ENCODE measurements around the gene OTUB2. TPM values are rescaled to one million over a fixed set of nuclear protein-coding genes. Genes with fewer than 3 reads are reported as not detected.
A peak's percentile ranks its signal among the peaks of the same experiment; 100 is the strongest.

OTUB2 gene
- total RNA-seq, result 1 to 10 TPM in 7 of 8 experiments, under 1 TPM in 1; 0.81 to 5.5 (median 3.9) TPM

- Histone ChIP-seq H3K27ac (no peak within 1 kb of the TSS), H3K4me1 (replicated peaks in 1 of 2) (peaks cover 11 to 18% of the 10 kb centered on the region in 2 donors), H3K4me3 (peak within 1 kb of the TSS; percentile 45 to 58 (median 58))
- peak; percentile 95 to 99 (median 98) for ATAC-seq (replicated peaks in 6 of 8)
- 0% methylated on average over 1 to 11 of the region's 74 CpGs; no CpG with 5 or more reads in 6 of the 10 experiments for WGBS, 10 experiments
- in situ Hi-C loops (cut with MboI; ENCODE audit: low pct_unique_long_range_greater_than_20kb in 2 of 9, low sequenced_read_pairs in 9 of 9, unreplicated experiment in 9 of 9), result no loop called here
Observed at GRCh38 chr14:94026173-94026888, at the start of gene OTUB2. TSS of gene OTUB2 (plus strand) at chr14:94026340. CDS start at chr14:94026538, 198 bp downstream.

GRCh38 chr14:93976477-93977057 is 49.6 kb upstream of the OTUB2 start, which contains the start of gene ASB2:
TSS of gene ASB2 (minus strand) at chr14:93976570. CDS start at chr14:93964539, 12,031 bp downstream.
- WGBS, 10 experiments, result 10 to 90% (median 68%) methylated on average over 2 to 10 of the region's 12 CpGs; no CpG with 5 or more reads in 1 of the 10 experiments
- in situ Hi-C loops (cut with MboI; ENCODE audit: low pct_unique_long_range_greater_than_20kb in 2 of 9, low sequenced_read_pairs in 9 of 9, unreplicated experiment in 9 of 9), result no loop called here
- no peak within 1 kb of the TSS for H3K4me3 ChIP-seq
- peak in 6 of 8 experiments; percentile 55 to 91 (median 79) for ATAC-seq (replicated peaks in 6 of 8)
- H3K4me1 ChIP-seq (replicated peaks in 1 of 2), result peaks cover 0 to 10% of the 10 kb centered on the region in 2 donors
- H3K27ac ChIP-seq, result no peak within 1 kb of the TSS

- ATAC-seq (replicated peaks in 6 of 8), result no peak
- 75 to 100% (median 93%) methylated on average over 2 to 3 of the region's 5 CpGs; no CpG with 5 or more reads in 5 of the 10 experiments for WGBS, 10 experiments
- in situ Hi-C loops (cut with MboI; ENCODE audit: low pct_unique_long_range_greater_than_20kb in 2 of 9, low sequenced_read_pairs in 9 of 9, unreplicated experiment in 9 of 9), result no loop called here
- H3K4me1 ChIP-seq (replicated peaks in 1 of 2), result peaks cover 0 to 10% of the 10 kb centered on the region in 2 donors
- no peak overlapping the region for H3K27ac ChIP-seq
- no peak overlapping the region for H3K4me3 ChIP-seq
Observed at GRCh38 chr14:93977171-93977570, 49.0 kb upstream of the OTUB2 start.

DNA sequence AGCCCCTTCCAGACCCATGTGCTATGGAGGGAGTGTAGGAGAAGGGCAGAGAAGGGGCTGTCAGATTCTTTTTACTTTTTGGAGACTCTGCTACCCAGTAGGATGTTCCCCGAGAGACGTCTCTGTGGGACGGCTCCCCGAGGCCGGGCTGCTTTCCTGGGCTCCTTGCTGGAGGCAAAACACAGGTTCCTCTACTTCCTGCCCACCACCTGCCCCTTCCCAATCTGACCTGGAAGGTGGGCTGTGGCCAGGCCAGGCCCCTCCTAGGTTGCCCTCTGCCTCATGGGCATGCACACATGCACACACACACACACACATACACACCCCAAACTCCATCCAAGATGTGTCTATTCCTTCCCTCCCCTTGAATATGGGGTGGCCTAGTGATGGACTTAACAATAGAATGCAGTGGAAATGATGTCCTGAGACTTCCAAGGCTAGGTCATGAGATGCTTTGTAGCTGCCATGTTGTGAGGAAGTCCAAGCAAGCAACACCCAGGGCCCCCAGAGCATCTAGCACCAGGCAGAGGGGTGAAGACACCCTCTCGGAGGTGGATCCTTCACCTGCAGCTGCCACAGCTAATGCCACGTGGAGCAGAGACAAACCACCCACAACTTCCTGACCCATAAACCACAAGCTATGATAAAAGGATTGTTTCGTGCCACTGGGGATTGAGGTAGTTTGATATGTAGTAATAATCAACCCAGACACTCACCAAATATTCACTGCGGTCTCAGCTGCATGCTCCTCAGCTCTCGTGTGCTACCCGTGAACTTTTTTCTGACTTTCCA is 48.2 kb upstream of the OTUB2 start:
- no peak overlapping the region for H3K4me3 ChIP-seq
- H3K4me1 ChIP-seq (replicated peaks in 1 of 2), result peaks cover 0 to 10% of the 10 kb centered on the region in 2 donors
- in situ Hi-C loops (cut with MboI; ENCODE audit: low pct_unique_long_range_greater_than_20kb in 2 of 9, low sequenced_read_pairs in 9 of 9, unreplicated experiment in 9 of 9), result no loop called here
- H3K27ac ChIP-seq, result no peak overlapping the region
- no peak for ATAC-seq (replicated peaks in 6 of 8)
- 73 to 100% (median 87%) methylated on average over 1 to 7 of the region's 11 CpGs; no CpG with 5 or more reads in 2 of the 10 experiments for WGBS, 10 experiments

- WGBS, 10 experiments, result 33 to 92% (median 60%) methylated on average over 1 to 4 of the region's 4 CpGs; no CpG with 5 or more reads in 5 of the 10 experiments
- ATAC-seq (replicated peaks in 6 of 8), result peak in 2 of 8 experiments; percentile 13 to 48
- Histone ChIP-seq H3K4me1 (replicated peaks in 1 of 2) (peaks cover 0 to 10% of the 10 kb centered on the region in 2 donors), H3K4me3 (no peak overlapping the region), H3K27ac (no peak overlapping the region)
- in situ Hi-C loops (cut with MboI; ENCODE audit: low pct_unique_long_range_greater_than_20kb in 2 of 9, low sequenced_read_pairs in 9 of 9, unreplicated experiment in 9 of 9), result no loop called here
Observed at GRCh38 chr14:93978735-93979134, 47.4 kb upstream of the OTUB2 start.

DNA sequence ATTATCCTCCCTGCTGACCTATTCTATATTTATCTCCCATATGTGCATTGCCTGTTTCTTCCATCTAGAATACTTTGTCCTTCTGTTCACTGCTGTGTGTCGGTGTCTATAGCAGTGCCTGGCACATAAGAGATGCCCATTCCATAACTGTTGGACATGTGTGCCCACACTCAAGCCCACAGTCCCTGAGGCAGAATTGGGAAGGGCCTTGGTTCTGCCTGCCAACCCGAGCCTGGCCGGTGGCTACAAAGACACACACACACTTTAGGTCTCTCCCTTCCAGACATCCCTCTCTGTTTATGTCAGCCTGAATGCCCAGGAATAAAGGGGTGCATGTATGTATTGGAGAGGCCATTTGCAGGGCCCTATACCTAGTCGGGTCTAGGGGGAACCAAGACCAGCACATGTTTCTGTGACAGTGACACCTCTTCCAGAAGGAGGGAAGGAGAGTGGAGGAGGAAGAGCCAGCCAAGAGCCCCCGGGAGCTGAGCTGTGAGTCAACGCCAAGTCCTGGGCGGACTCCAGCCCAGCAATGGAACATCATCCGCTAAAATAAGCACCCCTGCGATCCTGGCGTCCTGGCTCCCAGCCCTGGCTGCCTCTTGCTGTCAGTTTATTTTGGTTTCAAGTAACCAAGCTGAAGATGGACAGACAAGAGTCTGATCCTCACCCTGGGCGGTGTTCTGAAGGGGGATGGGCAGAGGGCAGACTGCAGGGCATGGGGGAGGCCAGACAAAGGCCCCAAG is 45.5 kb upstream of the OTUB2 start:
- H3K4me3 ChIP-seq, result no peak overlapping the region
- 65 to 95% (median 82%) methylated on average over 2 to 8 of the region's 11 CpGs; no CpG with 5 or more reads in 4 of the 10 experiments for WGBS, 10 experiments
- no peak overlapping the region for H3K27ac ChIP-seq
- peaks cover 0 to 10% of the 10 kb centered on the region in 2 donors for H3K4me1 ChIP-seq (replicated peaks in 1 of 2)
- no peak for ATAC-seq (replicated peaks in 6 of 8)
- in situ Hi-C loops (cut with MboI; ENCODE audit: low pct_unique_long_range_greater_than_20kb in 2 of 9, low sequenced_read_pairs in 9 of 9, unreplicated experiment in 9 of 9), result no loop called here

DNA sequence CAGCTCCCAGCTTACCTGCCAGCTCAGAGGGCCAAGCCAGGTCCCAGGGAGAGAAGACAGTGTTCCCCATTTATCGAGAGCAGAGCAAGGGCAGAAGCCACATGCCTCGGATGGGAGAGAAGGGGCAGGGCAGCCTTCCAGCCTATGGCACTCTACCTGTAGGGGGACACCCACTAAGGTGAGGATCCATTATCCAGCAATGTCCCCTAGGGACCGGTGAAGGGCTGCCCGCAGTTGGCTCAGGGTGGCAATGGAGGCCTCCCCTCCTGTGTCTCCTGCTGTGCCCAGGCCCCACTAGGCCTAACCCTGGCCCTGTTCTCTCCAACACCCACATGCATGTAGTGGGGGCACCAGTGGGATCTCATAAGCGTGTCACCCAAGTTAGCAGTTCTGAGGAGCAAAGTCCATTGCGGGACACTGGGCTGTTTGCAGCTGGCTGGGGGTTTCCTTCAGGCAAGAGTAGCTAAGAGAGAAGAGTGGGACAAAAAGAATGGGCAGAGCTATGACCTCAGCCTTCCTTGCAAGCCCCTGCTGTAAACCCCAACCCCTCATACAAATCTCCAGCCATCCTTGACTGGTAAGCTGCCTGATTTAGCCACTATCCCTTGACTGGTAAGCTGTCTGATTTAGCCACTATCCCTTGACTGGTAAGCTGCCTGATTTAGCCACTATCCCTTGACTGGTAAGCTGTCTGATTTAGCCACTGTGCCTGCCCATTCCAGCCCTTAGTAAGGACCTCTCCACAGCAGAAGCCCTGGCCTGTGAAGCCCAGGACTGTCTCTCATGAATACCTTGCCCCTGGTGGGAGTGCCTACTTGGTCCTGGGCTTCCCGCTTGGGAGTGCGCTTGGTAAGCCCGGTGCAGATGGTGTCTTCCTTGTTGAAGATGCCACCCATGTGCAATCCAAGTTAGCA is 44.6 kb upstream of the OTUB2 start:
- Histone ChIP-seq H3K4me3 (no peak overlapping the region), H3K4me1 (replicated peaks in 1 of 2) (peaks cover 0 to 5% of the 10 kb centered on the region in 2 donors), H3K27ac (no peak overlapping the region)
- 83 to 100% (median 100%) methylated on average over 1 to 9 of the region's 9 CpGs; no CpG with 5 or more reads in 2 of the 10 experiments for WGBS, 10 experiments
- in situ Hi-C loops (cut with MboI; ENCODE audit: low pct_unique_long_range_greater_than_20kb in 2 of 9, low sequenced_read_pairs in 9 of 9, unreplicated experiment in 9 of 9), result no loop called here
- ATAC-seq (replicated peaks in 6 of 8), result no peak

- no peak for ATAC-seq (replicated peaks in 6 of 8)
- H3K27ac ChIP-seq, result no peak overlapping the region
- no peaks in the 10 kb centered on the region for H3K4me1 ChIP-seq (replicated peaks in 1 of 2)
- in situ Hi-C loops (cut with MboI; ENCODE audit: low pct_unique_long_range_greater_than_20kb in 2 of 9, low sequenced_read_pairs in 9 of 9, unreplicated experiment in 9 of 9), result no loop called here
- WGBS, 10 experiments, result 67 to 94% (median 85%) methylated on average over 1 to 5 of the region's 10 CpGs; no CpG with 5 or more reads in 6 of the 10 experiments
- no peak overlapping the region for H3K4me3 ChIP-seq
Observed at GRCh38 chr14:93982230-93983007, 43.7 kb upstream of the OTUB2 start.

- WGBS, 10 experiments, result 60 to 80% (median 65%) methylated on average over 1 to 2 of the region's 3 CpGs; no CpG with 5 or more reads in 6 of the 10 experiments
- Histone ChIP-seq H3K4me3 (no peak overlapping the region), H3K4me1 (replicated peaks in 1 of 2) (no peaks in the 10 kb centered on the region), H3K27ac (no peak overlapping the region)
- ATAC-seq (replicated peaks in 6 of 8), result peak in 2 of 8 experiments; percentile 14 to 29
- in situ Hi-C loops (cut with MboI; ENCODE audit: low pct_unique_long_range_greater_than_20kb in 2 of 9, low sequenced_read_pairs in 9 of 9, unreplicated experiment in 9 of 9), result no loop called here
Observed at GRCh38 chr14:93984070-93984469, 42.1 kb upstream of the OTUB2 start.

DNA sequence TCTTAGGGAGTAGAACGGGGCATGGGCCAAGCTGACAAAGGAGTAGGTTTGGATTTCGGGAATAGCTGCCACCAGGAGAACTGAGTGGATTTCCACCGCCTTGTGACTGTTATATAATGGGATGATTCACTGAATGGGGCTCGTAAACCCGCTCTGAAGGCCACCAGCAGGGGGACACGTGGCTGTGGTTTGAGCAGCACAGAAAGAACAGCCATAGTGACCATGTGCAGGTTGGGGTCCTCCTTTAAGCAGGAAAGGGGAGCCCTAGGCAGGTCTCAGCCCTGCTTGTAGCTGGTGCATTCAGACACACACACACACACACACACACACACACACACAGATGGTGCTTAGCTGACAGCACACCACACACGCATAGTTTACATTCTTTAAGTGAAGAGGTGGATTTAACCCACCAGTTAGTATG is 41.1 kb upstream of the OTUB2 start:
- WGBS, 10 experiments, result 7 to 100% (median 63%) methylated on average over 1 to 4 of the region's 7 CpGs; no CpG with 5 or more reads in 2 of the 10 experiments
- no peak overlapping the region for H3K27ac ChIP-seq
- in situ Hi-C loops (cut with MboI; ENCODE audit: low pct_unique_long_range_greater_than_20kb in 2 of 9, low sequenced_read_pairs in 9 of 9, unreplicated experiment in 9 of 9), result no loop called here

GRCh38 chr14:93986955-93987354 is 39.2 kb upstream of the OTUB2 start:
- no peak overlapping the region for H3K27ac ChIP-seq
- ATAC-seq (replicated peaks in 6 of 8), result peak in 3 of 8 experiments; percentile 17 to 56 (median 19)
- WGBS, 10 experiments, result 44 to 77% (median 70%) methylated on average over 1 to 7 of the region's 9 CpGs; no CpG with 5 or more reads in 5 of the 10 experiments

More for the DNA sequence above, 41.1 kb upstream of the OTUB2 start:
- no peak overlapping the region for H3K4me3 ChIP-seq
- ATAC-seq (replicated peaks in 6 of 8), result peak; percentile 72 to 89 (median 84)
- H3K4me1 ChIP-seq (replicated peaks in 1 of 2), result peaks cover 0 to 2% of the 10 kb centered on the region in 2 donors

More at GRCh38 chr14:93986955-93987354, 39.2 kb upstream of the OTUB2 start:
- no peak overlapping the region for H3K4me3 ChIP-seq
- in situ Hi-C loops (cut with MboI; ENCODE audit: low pct_unique_long_range_greater_than_20kb in 2 of 9, low sequenced_read_pairs in 9 of 9, unreplicated experiment in 9 of 9), result no loop called here
- peaks cover 0 to 5% of the 10 kb centered on the region in 2 donors for H3K4me1 ChIP-seq (replicated peaks in 1 of 2)

All from motor neuron (in vitro differentiated cells).